GM19372 (cell line): ENCODE data around the gene SF3A2.

ENCODE experiments used
- ATAC-seq: cut with Tn5 transposase; IDR thresholded peaks from one replicate; pipeline ENCODE4 v1.9.1; 2021; ENCODE audit warnings: mild to moderate bottlenecking, low read depth, moderate library complexity; ENCODE audit not compliant: unreplicated experiment

SF3A2 gene

DNA sequence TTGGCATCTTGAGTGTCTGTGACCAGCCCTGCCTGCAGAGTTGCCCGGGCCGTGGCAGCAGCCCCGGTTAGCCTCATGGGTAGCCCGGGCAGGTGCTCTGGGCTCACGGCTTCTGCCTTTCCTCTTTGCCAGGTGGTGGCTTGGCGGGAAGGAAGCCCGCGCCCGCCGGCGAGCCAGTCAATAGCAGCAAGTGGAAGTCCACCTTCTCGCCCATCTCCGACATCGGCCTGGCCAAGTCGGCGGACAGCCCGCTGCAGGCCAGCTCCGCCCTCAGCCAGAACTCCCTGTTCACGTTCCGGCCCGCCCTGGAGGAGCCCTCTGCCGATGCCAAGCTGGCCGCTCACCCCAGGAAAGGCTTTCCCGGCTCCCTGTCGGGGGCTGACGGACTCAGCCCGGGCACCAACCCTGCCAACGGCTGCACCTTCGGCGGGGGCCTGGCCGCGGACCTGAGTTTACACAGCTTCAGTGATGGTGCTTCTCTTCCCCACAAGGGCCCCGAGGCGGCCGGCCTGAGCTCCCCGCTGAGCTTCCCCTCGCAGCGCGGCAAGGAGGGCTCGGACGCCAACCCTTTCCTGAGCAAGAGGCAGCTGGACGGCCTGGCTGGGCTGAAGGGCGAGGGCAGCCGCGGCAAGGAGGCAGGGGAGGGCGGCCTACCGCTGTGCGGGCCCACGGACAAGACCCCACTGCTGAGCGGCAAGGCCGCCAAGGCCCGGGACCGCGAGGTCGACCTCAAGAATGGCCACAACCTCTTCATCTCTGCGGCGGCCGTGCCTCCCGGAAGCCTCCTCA is 10.4 kb upstream of the SF3A2 start:
- ATAC-seq = no peak

DNA sequence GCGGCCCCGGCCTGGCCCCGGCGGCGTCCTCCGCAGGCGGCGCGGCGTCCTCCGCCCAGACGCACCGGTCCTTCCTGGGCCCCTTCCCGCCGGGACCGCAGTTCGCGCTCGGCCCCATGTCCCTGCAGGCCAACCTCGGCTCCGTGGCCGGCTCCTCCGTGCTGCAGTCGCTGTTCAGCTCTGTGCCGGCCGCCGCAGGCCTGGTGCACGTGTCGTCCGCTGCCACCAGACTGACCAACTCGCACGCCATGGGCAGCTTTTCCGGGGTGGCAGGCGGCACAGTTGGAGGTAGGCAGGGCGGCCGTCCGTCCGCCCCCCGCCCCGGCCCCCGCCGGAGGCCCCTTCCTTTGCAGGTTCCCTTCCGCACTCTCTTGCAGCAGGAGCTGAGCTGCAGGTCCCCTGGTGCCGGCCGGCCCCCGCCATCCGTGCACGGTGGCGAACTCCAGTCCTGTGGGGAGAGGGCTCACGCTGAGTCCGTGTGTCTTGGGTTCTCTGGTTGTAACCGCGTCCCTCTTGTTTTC is 9.7 kb upstream of the SF3A2 start:
- ATAC-seq = no peak

DNA sequence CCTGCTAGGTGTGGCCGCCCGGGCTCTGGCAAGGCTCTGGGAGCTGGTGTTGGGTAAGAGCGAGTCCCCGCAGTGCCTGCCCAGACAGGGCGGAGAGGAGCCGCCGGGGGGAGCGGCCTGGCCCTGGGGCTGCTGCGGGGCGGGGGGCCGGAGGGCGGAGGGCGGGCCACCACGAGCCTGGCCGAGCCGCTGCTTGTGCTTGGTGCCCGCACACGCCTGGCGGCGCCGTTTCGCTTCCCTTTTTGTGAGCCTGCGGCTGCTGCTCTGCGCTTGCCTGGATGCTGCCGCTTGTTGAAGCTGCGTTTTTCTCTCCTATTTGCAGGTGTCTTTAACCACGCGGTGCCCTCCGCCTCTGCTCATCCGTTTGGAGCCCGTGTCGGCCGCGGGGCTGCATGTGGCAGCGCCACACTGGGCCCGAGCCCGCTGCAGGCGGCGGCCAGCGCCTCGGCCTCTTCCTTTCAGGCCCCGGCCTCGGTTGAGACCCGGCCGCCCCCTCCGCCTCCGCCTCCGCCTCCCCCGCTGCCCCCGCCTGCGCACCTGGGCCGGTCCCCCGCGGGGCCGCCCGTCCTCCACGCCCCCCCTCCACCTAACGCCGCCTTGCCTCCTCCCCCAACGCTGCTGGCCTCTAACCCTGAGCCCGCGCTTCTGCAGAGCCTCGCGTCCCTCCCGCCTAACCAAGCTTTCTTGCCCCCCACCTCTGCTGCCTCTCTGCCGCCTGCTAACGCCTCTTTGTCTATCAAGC is 9.0 kb upstream of the SF3A2 start:
- peak; percentile 75 for ATAC-seq

DNA sequence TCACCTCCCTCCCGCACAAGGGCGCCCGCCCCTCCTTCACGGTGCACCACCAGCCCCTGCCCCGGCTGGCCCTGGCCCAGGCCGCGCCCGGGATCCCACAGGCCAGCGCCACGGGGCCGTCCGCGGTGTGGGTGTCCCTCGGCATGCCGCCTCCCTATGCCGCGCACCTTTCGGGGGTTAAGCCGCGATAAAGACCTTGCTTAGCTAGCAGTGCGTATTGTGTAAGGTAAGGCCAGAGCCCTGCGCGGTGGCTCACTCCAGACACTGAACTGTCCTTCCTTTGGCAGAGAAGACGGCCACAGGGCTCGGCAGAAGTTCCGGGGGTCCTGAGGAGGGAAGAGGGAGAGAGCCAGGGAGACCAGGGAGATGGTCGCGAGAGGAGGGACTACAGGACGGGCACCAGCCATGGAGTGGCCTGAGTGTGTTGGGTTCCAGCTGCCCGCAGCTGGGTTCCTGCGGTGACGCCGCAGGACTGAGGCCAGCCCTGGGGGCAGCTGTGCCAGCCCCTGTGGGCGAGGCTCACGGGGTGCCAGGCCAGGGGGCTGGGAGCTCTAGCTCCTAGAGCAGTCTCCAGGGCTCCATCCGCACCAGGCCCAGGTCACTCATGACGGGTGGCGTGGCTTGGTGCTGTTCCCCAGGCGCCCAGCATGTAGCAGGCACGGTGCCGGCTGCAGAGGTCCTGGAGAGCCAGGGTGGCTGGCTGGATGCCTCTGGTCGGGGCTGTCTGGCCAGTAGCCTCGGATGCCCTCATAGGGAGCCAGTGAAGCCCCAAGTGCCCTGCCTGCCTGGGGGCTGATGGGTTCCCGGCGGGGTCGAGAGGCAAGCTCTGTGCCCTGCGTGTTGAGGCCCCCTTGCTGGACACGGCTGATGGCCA is 8.2 kb upstream of the SF3A2 start:
- no peak for ATAC-seq

DNA sequence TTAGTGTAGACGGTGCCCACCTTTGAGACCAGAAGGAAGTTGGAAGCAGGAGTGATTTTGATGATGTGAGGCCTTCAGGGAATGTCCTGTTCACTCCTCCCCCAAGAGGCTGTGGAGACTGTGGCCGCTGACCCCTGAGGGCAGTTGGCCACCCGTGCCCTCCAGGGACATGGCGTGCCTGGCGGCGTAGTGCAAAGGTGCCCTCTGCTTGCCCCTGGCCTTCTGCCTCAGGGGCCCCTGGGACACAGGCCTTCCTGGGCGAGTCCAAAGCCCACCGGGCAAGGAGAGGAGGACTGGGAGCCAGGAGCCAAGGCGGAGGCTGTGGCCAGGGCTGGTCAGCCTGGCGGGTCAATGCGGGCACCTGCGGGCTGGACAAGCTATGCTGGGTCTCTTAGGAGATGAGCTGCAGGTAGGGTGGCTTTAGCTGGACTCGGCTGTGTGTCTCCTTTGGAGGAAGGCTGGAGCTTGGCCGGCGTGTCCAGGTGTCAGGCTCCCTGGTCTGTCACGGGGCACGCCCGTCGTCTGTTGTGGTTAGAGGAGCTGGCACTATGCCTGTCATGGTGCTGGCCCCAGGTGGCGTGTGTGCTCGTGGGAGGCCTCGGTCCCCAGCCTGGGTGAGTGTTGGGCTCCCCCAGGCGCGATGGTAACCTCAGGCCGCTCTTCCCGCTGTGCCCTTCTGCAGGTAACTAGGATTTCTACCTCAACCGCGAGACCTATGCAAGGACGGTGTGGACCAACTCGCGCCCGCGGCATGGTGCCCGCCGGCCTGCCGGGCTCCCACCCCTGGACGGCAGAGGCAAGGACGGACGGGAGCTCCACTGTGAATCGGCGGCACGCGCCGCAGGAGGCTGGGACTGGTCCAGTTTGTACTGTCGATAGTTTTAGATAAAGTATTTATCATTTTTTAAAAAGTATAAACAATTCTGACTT is 7.3 kb upstream of the SF3A2 start:
- ATAC-seq = no peak

DNA sequence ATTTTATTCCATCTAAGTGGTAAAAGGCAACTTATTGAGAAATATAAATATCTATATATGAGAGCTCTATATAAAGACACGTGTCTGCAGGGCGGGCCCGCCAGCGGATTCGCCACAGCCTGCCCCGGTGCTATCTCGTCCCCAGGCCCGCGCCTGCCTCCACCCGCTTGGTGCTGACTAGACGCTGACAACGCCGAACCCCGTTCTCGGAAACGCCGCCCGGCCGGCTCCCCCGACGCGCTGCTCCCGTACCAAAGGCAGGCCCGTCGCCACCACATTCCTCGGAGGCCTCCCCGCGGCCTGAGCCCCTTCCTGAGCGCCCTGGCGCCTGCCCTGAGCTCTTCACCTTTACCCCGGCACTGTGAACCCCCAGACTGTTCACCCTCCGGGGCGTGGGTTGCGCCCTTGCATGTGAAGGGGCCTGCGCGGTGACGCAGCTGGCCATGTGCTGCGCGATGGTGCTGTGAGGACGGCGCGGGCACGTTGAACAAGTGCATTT is 6.5 kb upstream of the SF3A2 start:
- no peak for ATAC-seq

DNA sequence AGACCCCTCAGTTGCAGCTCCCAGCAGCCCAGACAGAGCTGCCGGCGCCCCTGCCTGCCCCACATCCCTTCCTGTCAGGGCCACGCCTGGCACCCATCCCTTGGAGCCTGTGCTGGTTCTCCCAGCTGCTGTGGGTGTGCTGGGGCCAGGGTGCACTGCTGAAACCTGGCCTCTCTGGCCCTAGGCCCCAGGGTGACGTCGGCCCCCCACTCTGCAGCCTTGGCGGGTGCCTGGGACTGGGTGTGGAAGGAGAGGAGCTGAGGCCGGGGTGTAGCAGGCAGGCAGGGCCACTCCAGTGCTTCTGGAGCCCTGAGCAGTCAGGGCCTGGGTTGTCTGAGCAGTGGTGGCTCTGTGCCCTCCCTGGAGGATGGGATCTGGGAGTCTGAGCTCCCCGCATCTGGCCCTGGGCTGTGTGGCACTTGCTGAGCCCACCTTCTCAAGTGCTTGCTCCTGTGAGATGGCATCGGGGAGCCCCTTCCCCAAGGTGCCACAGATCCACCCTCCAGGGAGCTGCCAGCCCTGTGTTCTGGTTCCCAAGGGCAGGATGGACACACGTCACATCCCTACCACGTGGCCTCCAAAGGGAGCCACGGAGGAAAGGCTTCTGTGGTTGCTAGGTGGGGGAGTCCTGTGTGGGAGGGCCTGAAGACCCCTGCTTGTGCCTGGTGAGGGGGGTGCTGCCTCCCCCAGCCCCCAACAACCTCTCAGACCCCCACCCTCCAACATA is 5.7 kb upstream of the SF3A2 start:
- no peak for ATAC-seq

DNA sequence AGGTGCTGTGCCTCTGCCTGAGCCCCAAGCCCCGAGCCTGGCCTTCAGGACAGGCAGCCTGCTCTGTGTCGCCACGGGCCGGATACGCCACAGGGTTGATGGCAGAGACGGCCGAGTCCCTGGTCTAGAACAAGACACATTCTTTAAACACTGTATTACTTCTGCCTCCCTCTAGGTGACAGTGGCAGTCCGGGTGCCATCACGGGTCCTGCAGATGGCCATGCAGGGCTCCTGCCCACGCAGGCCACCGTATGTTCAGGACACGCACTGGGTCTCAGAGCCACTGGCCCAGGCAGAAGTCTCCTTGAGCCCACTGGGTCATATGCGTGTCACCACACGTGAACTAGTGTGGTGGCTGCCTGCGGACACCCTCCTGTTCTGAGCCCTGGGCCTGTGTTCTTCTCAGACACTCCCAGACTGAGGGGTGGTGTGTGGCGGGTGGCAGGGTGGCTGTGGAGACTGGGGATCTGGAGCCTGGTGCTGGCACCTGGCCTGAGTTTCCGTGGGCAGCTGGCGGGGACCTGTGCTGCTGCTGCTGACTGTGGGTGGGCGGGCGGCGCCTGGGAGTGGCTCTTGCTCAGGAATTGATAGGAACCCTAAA is 4.9 kb upstream of the SF3A2 start:
- no peak for ATAC-seq

DNA sequence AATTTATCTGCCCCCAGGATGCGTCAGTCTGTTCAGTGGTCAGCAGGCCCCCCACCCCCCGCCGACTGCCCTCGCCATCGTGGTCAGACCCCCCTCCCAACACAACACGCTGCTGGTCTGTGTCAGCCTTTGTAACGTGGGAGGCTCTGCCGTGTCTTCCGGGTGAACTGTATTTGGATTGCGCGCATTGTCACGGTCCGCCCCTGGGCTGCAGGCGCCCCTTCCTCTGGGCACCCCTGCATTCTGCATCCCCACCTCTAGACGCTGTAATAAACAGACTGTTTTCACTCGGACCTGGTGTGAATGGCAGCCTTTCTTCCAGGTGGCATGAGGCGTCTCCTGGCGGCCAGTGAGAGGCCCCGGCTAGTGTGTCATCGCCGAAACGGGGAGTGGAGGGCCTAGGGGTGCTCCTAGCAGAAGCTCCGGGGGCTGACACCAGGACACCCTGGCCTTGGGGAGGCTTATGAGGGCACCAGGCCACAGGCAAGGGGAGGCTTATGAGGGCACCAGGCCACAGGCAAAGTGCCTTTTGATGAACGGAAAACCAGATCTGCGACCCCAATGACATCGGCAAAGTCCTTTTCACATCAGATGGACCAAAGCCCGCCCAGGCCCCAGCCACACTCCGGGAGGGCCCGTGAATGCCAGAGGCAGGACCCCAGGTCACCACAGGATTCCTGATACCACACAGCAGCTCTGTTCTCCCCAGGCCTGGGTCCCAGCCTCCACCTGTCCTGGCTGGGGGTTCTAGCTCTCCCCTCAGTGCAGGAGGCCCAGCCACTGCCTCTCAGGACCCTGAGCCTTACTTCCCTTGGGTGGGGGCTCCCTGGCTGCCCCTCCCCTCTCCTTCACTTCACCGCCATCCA is 4.1 kb upstream of the SF3A2 start:
- no peak for ATAC-seq

DNA sequence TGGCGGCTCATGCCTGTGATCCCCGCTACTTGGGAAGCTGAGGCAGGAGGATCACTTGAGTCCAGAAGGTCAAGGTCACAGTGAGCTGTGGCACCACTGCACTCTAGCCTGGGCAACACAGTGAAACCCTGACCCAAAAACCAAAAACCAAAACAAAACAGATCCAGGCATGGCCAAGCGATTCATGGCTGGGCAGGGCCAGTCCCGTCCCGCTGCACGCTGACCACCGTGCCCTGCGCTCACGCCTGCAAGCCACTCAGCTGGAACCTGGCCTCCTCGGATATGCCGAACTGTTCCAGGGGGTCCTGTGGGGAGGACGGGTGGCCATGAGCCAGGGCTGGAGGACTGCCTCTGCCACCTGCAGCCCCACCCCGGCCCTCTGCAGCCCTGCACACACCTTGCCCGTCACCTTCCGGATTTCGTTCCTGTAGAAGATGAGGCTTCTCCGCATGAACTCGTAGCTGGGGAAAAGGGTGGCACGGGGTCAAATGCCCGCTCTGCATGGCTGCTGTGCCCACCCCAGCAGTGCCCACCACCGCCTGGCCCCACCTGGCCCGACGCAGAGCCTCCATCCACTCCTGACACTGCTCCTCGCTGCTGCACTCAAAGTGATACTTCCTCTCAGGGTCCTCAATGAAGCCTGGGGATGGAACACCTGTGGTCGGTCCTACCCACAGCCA is 2.9 kb upstream of the SF3A2 start:
- ATAC-seq = no peak

DNA sequence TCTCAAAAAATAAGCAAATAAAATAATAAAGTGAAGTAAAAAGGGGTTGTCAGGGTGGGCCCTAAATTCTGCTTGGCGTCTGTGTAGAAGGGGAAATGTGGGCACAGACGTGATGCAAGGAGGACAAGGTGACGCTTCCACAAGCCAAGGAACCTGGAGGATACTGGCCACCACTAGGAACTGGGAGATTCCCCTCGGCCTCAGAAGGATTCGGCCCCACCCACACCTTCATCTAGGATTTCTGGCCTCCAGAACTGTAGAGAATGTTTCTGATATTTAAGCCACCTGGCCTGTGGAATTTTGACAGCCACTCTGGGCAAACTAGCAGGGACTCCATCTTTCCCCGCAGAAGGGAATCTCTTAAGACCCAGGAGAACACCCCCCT is 1.6 kb upstream of the SF3A2 start:
- ATAC-seq = no peak

DNA sequence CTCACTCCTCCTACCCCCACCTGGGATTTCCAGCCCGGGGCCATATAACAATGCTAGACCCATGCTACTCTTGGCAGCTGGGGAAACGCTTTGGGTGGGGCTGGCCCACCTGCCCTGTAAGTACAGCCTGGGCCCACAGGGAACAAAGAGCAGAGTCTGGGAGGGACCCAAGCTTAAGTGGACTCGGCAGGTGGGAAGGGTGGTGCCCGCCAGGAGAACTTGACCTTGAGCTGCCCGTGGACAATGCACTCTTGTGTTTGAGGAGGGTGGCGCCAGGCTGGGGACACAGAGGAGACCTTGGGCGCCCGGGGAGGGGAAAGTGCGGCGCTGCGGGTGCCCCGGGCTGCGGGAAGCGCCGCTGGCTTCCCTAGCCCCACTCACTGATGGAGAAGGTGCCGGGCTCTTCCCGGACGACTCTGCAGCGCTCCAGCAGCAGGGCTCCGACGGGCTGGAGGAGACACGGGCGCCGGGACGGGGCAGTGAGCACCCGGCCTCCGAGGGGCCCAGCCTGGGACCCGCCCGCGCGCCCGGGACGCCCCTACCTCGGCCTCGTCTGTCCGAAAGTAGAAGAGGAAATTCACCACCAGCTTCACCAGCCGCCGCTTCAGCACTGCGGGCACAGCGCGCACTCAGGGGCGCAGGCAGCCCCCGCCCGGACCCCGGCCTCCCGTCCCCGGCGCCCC is 1.1 kb upstream of the SF3A2 start:
- ATAC-seq = peak; percentile 4

DNA sequence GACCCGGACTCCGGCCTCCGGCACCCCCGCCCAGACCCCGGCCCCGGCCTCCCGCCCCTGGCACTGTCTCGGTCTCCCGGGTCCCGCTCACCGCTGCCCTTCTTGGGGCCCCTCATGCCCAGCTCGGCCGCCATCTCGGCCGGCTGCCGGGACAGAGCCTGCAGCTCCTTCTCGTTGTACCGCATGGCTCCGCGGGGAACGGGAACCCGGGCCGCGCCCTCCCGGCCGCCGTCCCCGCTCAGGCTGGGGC is 635 bp upstream of the SF3A2 start:
- peak; percentile 13 for ATAC-seq

DNA sequence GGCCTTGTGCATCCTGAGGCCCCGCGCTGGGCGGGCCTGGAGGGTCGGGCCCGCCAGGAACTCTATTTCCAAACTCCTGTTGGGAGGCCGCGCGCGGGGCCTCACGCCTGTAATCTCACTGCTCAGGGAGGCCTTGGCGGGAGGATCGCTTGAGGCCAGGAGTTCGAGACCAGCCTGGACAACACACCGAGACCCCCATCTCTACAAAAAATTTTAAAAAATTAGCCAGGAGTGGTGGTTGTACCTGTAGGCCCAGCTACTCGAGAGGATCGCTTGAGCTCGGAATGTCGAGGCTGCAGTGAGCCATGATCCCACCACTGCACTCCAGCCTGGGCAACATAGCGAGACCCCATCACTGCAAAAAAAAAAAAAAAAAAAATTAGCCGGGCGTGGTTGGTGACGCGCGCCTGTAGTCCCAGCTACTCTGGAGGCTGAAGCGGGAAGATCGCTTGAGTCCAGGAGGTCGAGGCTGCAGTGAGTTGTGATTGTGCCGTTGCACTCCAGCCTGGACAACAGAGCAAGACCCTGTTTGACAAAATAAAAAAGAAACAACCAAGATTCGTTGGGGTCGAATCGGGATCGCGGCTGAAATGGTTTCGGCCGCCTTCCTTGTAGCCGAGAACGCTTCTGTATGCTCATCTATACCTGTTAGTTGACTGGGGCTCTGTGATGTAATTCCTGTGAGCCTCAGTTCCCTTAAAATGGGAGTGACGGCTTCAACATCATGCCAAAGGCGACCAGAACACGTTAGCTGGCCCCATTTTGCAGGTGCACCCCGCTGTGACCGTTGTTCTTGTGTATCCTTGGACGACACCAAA is 636 bp downstream of the SF3A2 start:
- ATAC-seq = no peak

DNA sequence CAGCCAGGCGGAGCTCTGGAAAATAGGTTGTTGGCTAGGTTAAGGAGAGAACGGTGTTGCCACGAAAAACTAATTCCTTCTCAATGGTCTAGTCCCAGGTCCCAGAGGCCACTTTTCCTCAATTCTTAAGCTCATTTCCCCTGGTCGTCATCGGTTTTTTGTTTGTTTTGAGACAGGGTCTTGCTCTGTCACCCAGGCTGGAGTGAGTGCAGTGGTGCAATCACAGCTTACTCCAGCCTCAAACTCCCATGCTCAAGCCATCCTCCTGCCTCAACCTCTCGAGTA is 1.2 kb downstream of the SF3A2 start:
- no peak for ATAC-seq

DNA sequence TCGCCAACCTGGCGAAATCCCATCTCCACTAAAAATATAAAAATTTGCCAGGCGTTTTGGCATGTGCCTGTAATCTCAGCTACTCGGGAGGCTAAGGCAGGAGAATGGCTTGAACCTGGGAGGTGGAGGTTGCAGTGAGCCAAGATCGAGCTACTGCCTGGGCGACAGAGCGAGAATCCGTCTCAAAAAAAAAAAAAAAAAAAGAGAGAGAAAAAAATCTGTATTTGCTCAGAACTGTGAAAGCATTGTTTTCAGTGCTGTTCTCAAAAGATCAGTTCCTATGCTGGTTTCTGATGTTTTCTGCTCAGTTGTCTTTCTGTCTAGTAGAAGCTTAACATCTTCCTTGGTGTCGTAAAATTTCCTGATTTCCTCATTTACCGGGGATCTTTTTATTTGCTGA is 2.5 kb downstream of the SF3A2 start:
- ATAC-seq = no peak
